Keratinocyte (primary cell): ENCODE data around the gene LILRA6. TPM values are rescaled to one million over a fixed set of nuclear protein-coding genes. Genes with fewer than 3 reads are reported as not detected.

Experiments
- DNase-seq: peaks from one replicate; pipeline ENCODE4 v3.0.0-alpha.2; 2011; ENCODE audit warnings: low read depth, missing footprints, low spot score
- FAIRE-seq: peaks from 2 replicates; lab custom pipeline; 2011; peaks lifted over from hg19 to GRCh38; lab: Jason Lieb, UNC
- H2AFZ ChIP-seq: 2 replicates; pipeline ENCODE4 v1.6.0; 2012; ENCODE audit warnings: low read length, control low read depth, inconsistent platforms; ENCODE audit not compliant: control insufficient read depth
- H3K27ac ChIP-seq: 2 replicates; pipeline ENCODE4 v1.5.1; 2011; ENCODE audit warnings: low read length; ENCODE audit not compliant: control insufficient read depth, insufficient read depth
- H3K27me3 ChIP-seq: 3 replicates; pipeline ENCODE4 v1.6.0; 2011; ENCODE audit warnings: low read length; ENCODE audit not compliant: control insufficient read depth, insufficient read depth; ENCODE audit errors: extremely low read depth
- H3K36me3 ChIP-seq, 2 experiments: 2 replicates in 1 of 2; 3 replicates in 1 of 2; pipeline ENCODE4 v1.5.1; 2011; ENCODE audit warnings: low read length in 2 of 2, mild to moderate bottlenecking in 1 of 2; ENCODE audit not compliant: control insufficient read depth in 2 of 2, insufficient read depth in 2 of 2; ENCODE audit errors: extremely low read depth in 1 of 2
- H3K4me1 ChIP-seq: 3 replicates; pipeline ENCODE4 v1.5.1; 2011; ENCODE audit warnings: low read length; ENCODE audit not compliant: control insufficient read depth, insufficient read depth; ENCODE audit errors: extremely low read depth
- H3K4me2 ChIP-seq: 3 replicates; pipeline ENCODE4 v1.6.0; 2011; ENCODE audit warnings: low read depth, low read length; ENCODE audit not compliant: control insufficient read depth, insufficient read depth; ENCODE audit errors: extremely low read depth
- H3K4me3 ChIP-seq, 3 experiments: fragments of 200-600 bp in 1 of 3; sonication (generic) in 1 of 3; 2 replicates in 2 of 3; 3 replicates in 1 of 3; pipeline ENCODE4 v1.5.1; 2011 to 2016; ENCODE audit warnings: low read length in 3 of 3, mild to moderate bottlenecking in 3 of 3, control low read depth in 2 of 3, inconsistent platforms in 1 of 3, low read depth in 1 of 3, mixed read lengths in 1 of 3, mixed run types in 1 of 3, moderate library complexity in 1 of 3; ENCODE audit not compliant: control insufficient read depth in 2 of 3, insufficient read depth in 2 of 3; ENCODE audit errors: extremely low read depth in 1 of 3
- H3K79me2 ChIP-seq: 2 replicates; pipeline ENCODE4 v1.6.0; 2012; ENCODE audit warnings: low read length; ENCODE audit not compliant: control insufficient read depth, insufficient read depth
- H3K9ac ChIP-seq: 3 replicates; pipeline ENCODE4 v1.6.0; 2011; ENCODE audit warnings: low read length; ENCODE audit not compliant: control insufficient read depth, insufficient read depth; ENCODE audit errors: extremely low read depth
- H3K9me1 ChIP-seq: 3 replicates; pipeline ENCODE4 v1.6.0; 2011; ENCODE audit warnings: low read length; ENCODE audit not compliant: control insufficient read depth, insufficient read depth; ENCODE audit errors: extremely low read depth
- H3K9me3 ChIP-seq: 2 replicates; pipeline ENCODE4 v1.5.1; 2012; ENCODE audit warnings: low read depth, low read length; ENCODE audit not compliant: control insufficient read depth
- H4K20me1 ChIP-seq: 3 replicates; pipeline ENCODE4 v1.6.0; 2011; ENCODE audit warnings: low read length; ENCODE audit not compliant: control insufficient read depth, insufficient read depth; ENCODE audit errors: extremely low read depth
- CTCF ChIP-seq, 3 experiments: IDR thresholded peaks in 1 of 3; conservative IDR thresholded peaks in 1 of 3; optimal IDR thresholded peaks in 1 of 3; 2 replicates in 2 of 3; 3 replicates in 1 of 3; pipeline versions ENCODE3 to v1.5.1; 2011; ENCODE audit warnings: low read length in 3 of 3, mild to moderate bottlenecking in 3 of 3, moderate library complexity in 2 of 3, control low read depth in 1 of 3, inconsistent platforms in 1 of 3; ENCODE audit not compliant: insufficient read depth in 2 of 3; ENCODE audit errors: extremely low read depth in 1 of 3
- EZH2 ChIP-seq: IDR thresholded peaks from one replicate; pipeline ENCODE4 v1.6.1; 2012; ENCODE audit warnings: inconsistent platforms, mild to moderate bottlenecking, low read length, moderate library complexity
- dilution Hi-C: fragments of 300-500 bp; cut with MboI; formaldehyde crosslinking; loops from one replicate; pipeline ENCODE4 v1.7.0; 2020; ENCODE audit warnings: low sequenced_read_pairs; ENCODE audit not compliant: extremely low pct_ligation_motif_present
- polyA plus RNA-seq, 5 experiments: library from polyadenylated mRNA; depleted of rRNA in 3 of 5; stranded (reverse) in 3 of 5; stranded (forward) in 1 of 5; unstranded in 1 of 5; fragments of >200 nt; gene quantifications; 1 replicate in 1 of 5; 2 replicates in 3 of 5; 3 replicates in 1 of 5; pipeline versions ENCODE4 v1.2.1 to v1.2.3, GENCODE V29; 2011 to 2012; ENCODE audit warnings: missing spikeins in 2 of 5, low read depth in 1 of 5, low replicate concordance in 1 of 5

LILRA6 gene
- polyA plus RNA-seq, 1 donor (not counting 4 experiments of a cell fraction or from before 2014, with no cell fraction given), result not detected

- dilution Hi-C loops, result no loop called here
- Histone ChIP-seq H3K4me1 (no peaks in the 10 kb centered on the region), H3K9me1 (no peaks in the 10 kb centered on the region), H3K27me3 (no peaks in the 10 kb centered on the region), H3K9me3 (no peaks in the 10 kb centered on the region), H3K27ac (no peak overlapping the region), H3K4me3 (no peak overlapping the region), H3K9ac (no peak overlapping the region), H3K4me2 (no peak overlapping the region), H2AFZ (no peak overlapping the region), H3K79me2 (no peaks in the 10 kb centered on the region), H3K36me3 (no peaks in the 10 kb centered on the region), H4K20me1 (no peaks in the 10 kb centered on the region)
- FAIRE-seq (no peak), DNase-seq (no peak)
- peak; percentile 82 to 99 (median 85) for TF ChIP-seq CTCF (optimal IDR thresholded peaks at IDR 0.05 in 1 of 3, IDR thresholded peaks at IDR 0.05 in 1 of 3, conservative IDR thresholded peaks at IDR 0.05 in 1 of 3; ENCODE audit: extremely low read depth in 1 of 3, insufficient read depth in 2 of 3, low read length in 3 of 3)
- no peak for TF ChIP-seq EZH2
Observed at GRCh38 chr19:54231077-54231931, 11.3 kb downstream of the LILRA6 start.

GRCh38 chr19:54230031-54230430 is 12.6 kb downstream of the LILRA6 start:
- H3K4me3 ChIP-seq, result no peak overlapping the region
- no peaks in the 10 kb centered on the region for H3K27me3 ChIP-seq
- H2AFZ ChIP-seq, result no peak overlapping the region
- FAIRE-seq (no peak), DNase-seq (no peak)
- no peaks in the 10 kb centered on the region for H3K9me3 ChIP-seq
- no peaks in the 10 kb centered on the region for H4K20me1 ChIP-seq
- TF ChIP-seq CTCF (optimal IDR thresholded peaks at IDR 0.05 in 1 of 3, IDR thresholded peaks at IDR 0.05 in 1 of 3, conservative IDR thresholded peaks at IDR 0.05 in 1 of 3; ENCODE audit: extremely low read depth in 1 of 3, insufficient read depth in 2 of 3, low read length in 3 of 3) (no peak), EZH2 (no peak)
- H3K9ac ChIP-seq, result no peak overlapping the region
- H3K27ac ChIP-seq, result no peak overlapping the region
- dilution Hi-C loops, result no loop called here
- no peaks in the 10 kb centered on the region for H3K36me3 ChIP-seq
- no peak overlapping the region for H3K4me2 ChIP-seq
- H3K4me1 ChIP-seq, result no peaks in the 10 kb centered on the region
- no peaks in the 10 kb centered on the region for H3K79me2 ChIP-seq
- no peaks in the 10 kb centered on the region for H3K9me1 ChIP-seq
